Measurements from ENCODE around the gene SPEM1. TPM values are rescaled to one million over a fixed set of nuclear protein-coding genes. Genes with fewer than 3 reads are reported as not detected.

The SPEM1 gene
- total RNA-seq, 1 donor from 2014 or later = not detected

GRCh38 chr17:7384489-7385081 is 35.5 kb upstream of the SPEM1 start:
- Histone ChIP-seq H3K27me3 (ENCODE audit: control insufficient read depth in 3 of 3, insufficient read depth in 3 of 3, low read length in 3 of 3) (peaks cover 10 to 43% (median 29%) of the 10 kb centered on the region in 3 donors), H3K4me1 (ENCODE audit: control insufficient read depth in 3 of 3, insufficient read depth in 3 of 3, low read length in 3 of 3) (peaks cover 24 to 33% (median 27%) of the 10 kb centered on the region in 3 donors), H3K4me3 (ENCODE audit: low read length in 3 of 3) (peak overlapping the region in 2 of 3 donors; percentile 48 to 60), H3K9ac (ENCODE audit: low read depth in 1 of 3, low read length in 3 of 3) (peak overlapping the region in 1 of 3 donors; percentile 60), H3K9me3 (ENCODE audit: control insufficient read depth in 3 of 3, low read length in 3 of 3) (no peaks in the 10 kb centered on the region), H3K27ac (ENCODE audit: low read depth, low read length) (no peak overlapping the region), H3K36me3 (ENCODE audit: control insufficient read depth in 3 of 3, insufficient read depth in 3 of 3, low read length in 3 of 3) (peaks cover 8 to 13% (median 9%) of the 10 kb centered on the region in 3 donors)

GRCh38 chr17:7388856-7389255 is 31.3 kb upstream of the SPEM1 start:
- Histone ChIP-seq H3K4me3 (ENCODE audit: low read length in 3 of 3) (no peak overlapping the region), H3K27ac (ENCODE audit: low read depth, low read length) (no peak overlapping the region), H3K4me1 (ENCODE audit: control insufficient read depth in 3 of 3, insufficient read depth in 3 of 3, low read length in 3 of 3) (peaks cover 3 to 13% (median 9%) of the 10 kb centered on the region in 3 donors), H3K9ac (ENCODE audit: low read depth in 1 of 3, low read length in 3 of 3) (no peak overlapping the region), H3K27me3 (ENCODE audit: control insufficient read depth in 3 of 3, insufficient read depth in 3 of 3, low read length in 3 of 3) (peaks cover 0 to 8% (median 0%) of the 10 kb centered on the region in 3 donors), H3K36me3 (ENCODE audit: control insufficient read depth in 3 of 3, insufficient read depth in 3 of 3, low read length in 3 of 3) (peaks cover 18 to 38% (median 28%) of the 10 kb centered on the region in 3 donors), H3K9me3 (ENCODE audit: control insufficient read depth in 3 of 3, low read length in 3 of 3) (no peaks in the 10 kb centered on the region)

GRCh38 chr17:7389924-7390910 is 29.9 kb upstream of the SPEM1 start:
- no peaks in the 10 kb centered on the region for H3K27me3 ChIP-seq (ENCODE audit: control insufficient read depth in 3 of 3, insufficient read depth in 3 of 3, low read length in 3 of 3)
- peaks cover 18 to 38% (median 28%) of the 10 kb centered on the region in 3 donors for H3K36me3 ChIP-seq (ENCODE audit: control insufficient read depth in 3 of 3, insufficient read depth in 3 of 3, low read length in 3 of 3)
- no peak overlapping the region for H3K4me3 ChIP-seq (ENCODE audit: low read length in 3 of 3)

GRCh38 chr17:7391307-7391706 is 28.8 kb upstream of the SPEM1 start:
- no peak overlapping the region for H3K9ac ChIP-seq (ENCODE audit: low read depth in 1 of 3, low read length in 3 of 3)
- H3K36me3 ChIP-seq (ENCODE audit: control insufficient read depth in 3 of 3, insufficient read depth in 3 of 3, low read length in 3 of 3) = peaks cover 18 to 38% (median 28%) of the 10 kb centered on the region in 3 donors
- no peak overlapping the region for H3K27ac ChIP-seq (ENCODE audit: low read depth, low read length)
- H3K4me1 ChIP-seq (ENCODE audit: control insufficient read depth in 3 of 3, insufficient read depth in 3 of 3, low read length in 3 of 3) = peaks cover 8 to 15% (median 13%) of the 10 kb centered on the region in 3 donors
- H3K27me3 ChIP-seq (ENCODE audit: control insufficient read depth in 3 of 3, insufficient read depth in 3 of 3, low read length in 3 of 3) = no peaks in the 10 kb centered on the region
- no peaks in the 10 kb centered on the region for H3K9me3 ChIP-seq (ENCODE audit: control insufficient read depth in 3 of 3, low read length in 3 of 3)
- no peak overlapping the region for H3K4me3 ChIP-seq (ENCODE audit: low read length in 3 of 3)

More at GRCh38 chr17:7389924-7390910, 29.9 kb upstream of the SPEM1 start:
- H3K4me1 ChIP-seq (ENCODE audit: control insufficient read depth in 3 of 3, insufficient read depth in 3 of 3, low read length in 3 of 3) = peaks cover 8 to 15% (median 13%) of the 10 kb centered on the region in 3 donors
- H3K27ac ChIP-seq (ENCODE audit: low read depth, low read length) = no peak overlapping the region
- H3K9me3 ChIP-seq (ENCODE audit: control insufficient read depth in 3 of 3, low read length in 3 of 3) = no peaks in the 10 kb centered on the region
- H3K9ac ChIP-seq (ENCODE audit: low read depth in 1 of 3, low read length in 3 of 3) = no peak overlapping the region

GRCh38 chr17:7392696-7393612 is 27.2 kb upstream of the SPEM1 start:
- H3K9ac ChIP-seq (ENCODE audit: low read depth in 1 of 3, low read length in 3 of 3) = no peak overlapping the region
- H3K27me3 ChIP-seq (ENCODE audit: control insufficient read depth in 3 of 3, insufficient read depth in 3 of 3, low read length in 3 of 3) = no peaks in the 10 kb centered on the region
- H3K36me3 ChIP-seq (ENCODE audit: control insufficient read depth in 3 of 3, insufficient read depth in 3 of 3, low read length in 3 of 3) = peaks cover 18 to 38% (median 28%) of the 10 kb centered on the region in 3 donors
- peak overlapping the region in 2 of 3 donors; percentile 70 to 84 for H3K4me3 ChIP-seq (ENCODE audit: low read length in 3 of 3)
- no peak overlapping the region for H3K27ac ChIP-seq (ENCODE audit: low read depth, low read length)
- no peaks in the 10 kb centered on the region for H3K9me3 ChIP-seq (ENCODE audit: control insufficient read depth in 3 of 3, low read length in 3 of 3)
- peaks cover 8 to 15% (median 13%) of the 10 kb centered on the region in 3 donors for H3K4me1 ChIP-seq (ENCODE audit: control insufficient read depth in 3 of 3, insufficient read depth in 3 of 3, low read length in 3 of 3)

- H3K27me3 ChIP-seq (ENCODE audit: control insufficient read depth in 3 of 3, insufficient read depth in 3 of 3, low read length in 3 of 3) = no peaks in the 10 kb centered on the region
- peak overlapping the region; percentile 70 to 84 (median 83) for H3K4me3 ChIP-seq (ENCODE audit: low read length in 3 of 3)
- H3K4me1 ChIP-seq (ENCODE audit: control insufficient read depth in 3 of 3, insufficient read depth in 3 of 3, low read length in 3 of 3) = peaks cover 8 to 15% (median 13%) of the 10 kb centered on the region in 3 donors
- H3K9me3 ChIP-seq (ENCODE audit: control insufficient read depth in 3 of 3, low read length in 3 of 3) = no peaks in the 10 kb centered on the region
- H3K9ac ChIP-seq (ENCODE audit: low read depth in 1 of 3, low read length in 3 of 3) = peak overlapping the region; percentile 75 to 95 (median 84)
- peaks cover 14 to 33% (median 25%) of the 10 kb centered on the region in 3 donors for H3K36me3 ChIP-seq (ENCODE audit: control insufficient read depth in 3 of 3, insufficient read depth in 3 of 3, low read length in 3 of 3)
- H3K27ac ChIP-seq (ENCODE audit: low read depth, low read length) = peak overlapping the region; percentile 75
These were observed 26.3 kb upstream of the SPEM1 start for GRCh38 chr17:7393613-7394451.

- peak within 1 kb of the TSS; percentile 75 for H3K27ac ChIP-seq (ENCODE audit: low read depth, low read length)
- H3K9me3 ChIP-seq (ENCODE audit: control insufficient read depth in 3 of 3, low read length in 3 of 3) = no peaks in the 10 kb centered on the region
- H3K27me3 ChIP-seq (ENCODE audit: control insufficient read depth in 3 of 3, insufficient read depth in 3 of 3, low read length in 3 of 3) = no peaks in the 10 kb centered on the region
- peak within 1 kb of the TSS; percentile 75 to 95 (median 86) for H3K9ac ChIP-seq (ENCODE audit: low read depth in 1 of 3, low read length in 3 of 3)
- peaks cover 8 to 15% (median 13%) of the 10 kb centered on the region in 3 donors for H3K4me1 ChIP-seq (ENCODE audit: control insufficient read depth in 3 of 3, insufficient read depth in 3 of 3, low read length in 3 of 3)
- peaks cover 9 to 25% (median 18%) of the 10 kb centered on the region in 3 donors for H3K36me3 ChIP-seq (ENCODE audit: control insufficient read depth in 3 of 3, insufficient read depth in 3 of 3, low read length in 3 of 3)
- H3K4me3 ChIP-seq (ENCODE audit: low read length in 3 of 3) = peak within 1 kb of the TSS; percentile 70 to 84 (median 83)
These were observed 25.5 kb upstream of the SPEM1 start, which contains the start of gene PLSCR3 for GRCh38 chr17:7394452-7395191. PLSCR3 (minus strand) TSS chr17:7394525; CDS start chr17:7394110, 415 bp downstream.

- H3K9ac ChIP-seq (ENCODE audit: low read depth in 1 of 3, low read length in 3 of 3) = no peak overlapping the region
- peaks cover 8 to 13% (median 12%) of the 10 kb centered on the region in 3 donors for H3K4me1 ChIP-seq (ENCODE audit: control insufficient read depth in 3 of 3, insufficient read depth in 3 of 3, low read length in 3 of 3)
- no peak overlapping the region for H3K27ac ChIP-seq (ENCODE audit: low read depth, low read length)
- no peaks in the 10 kb centered on the region for H3K27me3 ChIP-seq (ENCODE audit: control insufficient read depth in 3 of 3, insufficient read depth in 3 of 3, low read length in 3 of 3)
- H3K4me3 ChIP-seq (ENCODE audit: low read length in 3 of 3) = no peak overlapping the region
- H3K9me3 ChIP-seq (ENCODE audit: control insufficient read depth in 3 of 3, low read length in 3 of 3) = no peaks in the 10 kb centered on the region
- H3K36me3 ChIP-seq (ENCODE audit: control insufficient read depth in 3 of 3, insufficient read depth in 3 of 3, low read length in 3 of 3) = peaks cover 2 to 12% (median 9%) of the 10 kb centered on the region in 3 donors
These were observed 24.0 kb upstream of the SPEM1 start for GRCh38 chr17:7396147-7396546.

Measured in skeletal muscle tissue (tissue), 4 donors.